AG09319 (cell line): Measurements from ENCODE around the gene FAM234A.

Experiments
- DNase-seq: peaks from one replicate; pipeline ENCODE4 v3.0.0-alpha.2; 2010; ENCODE audit warnings: low read depth; ENCODE audit errors: extremely low read depth
- CTCF ChIP-seq: IDR thresholded peaks from 2 replicates; pipeline ENCODE4 v1.5.1; 2011; ENCODE audit warnings: low read depth, mild to moderate bottlenecking, inconsistent platforms, low read length, moderate library complexity

FAM234A gene

GRCh38 chr16:301235-301634 lies 66.6 kb downstream of the FAM234A start:
- TF ChIP-seq CTCF = no peak
- no peak for DNase-seq

GRCh38 chr16:301950-302349 lies 67.3 kb downstream of the FAM234A start:
- no peak for DNase-seq
- no peak for TF ChIP-seq CTCF

- no peak for DNase-seq
- TF ChIP-seq CTCF = no peak
Observed at GRCh38 chr16:303760-304505, 69.3 kb downstream of the FAM234A start.

GRCh38 chr16:305916-306626 lies 71.5 kb downstream of the FAM234A start:
- no peak for DNase-seq
- no peak for TF ChIP-seq CTCF

- DNase-seq = no peak
- TF ChIP-seq CTCF = no peak
Observed at GRCh38 chr16:306911-307370, 72.3 kb downstream of the FAM234A start.

- no peak for DNase-seq
- no peak for TF ChIP-seq CTCF
Observed at GRCh38 chr16:307691-308312, 73.2 kb downstream of the FAM234A start.

- no peak for DNase-seq
- no peak for TF ChIP-seq CTCF
Observed at GRCh38 chr16:309476-309875, 74.9 kb downstream of the FAM234A start.
